SK-N-MC (cell line): Measurements from ENCODE around the gene PARP6.

ENCODE experiments used
- DNase-seq: peaks from one replicate; pipeline ENCODE4 v3.0.0-alpha.2; 2011; ENCODE audit warnings: low read depth, low spot score
- H3K27ac ChIP-seq: fragments of 200-600 bp; sonication (generic); 2 replicates; pipeline ENCODE4 v1.5.1; 2016; ENCODE audit warnings: mixed run types
- H3K36me3 ChIP-seq: fragments of 200-600 bp; sonication (generic); 2 replicates; pipeline ENCODE4 v1.6.1; 2017; ENCODE audit warnings: antibody characterized with exemption, low read length, mixed read lengths; ENCODE audit not compliant: insufficient read depth
- H3K4me3 ChIP-seq: fragments of 200-600 bp; sonication (generic); 2 replicates; pipeline ENCODE4 v1.5.1; 2016
- H3K9ac ChIP-seq: fragments of 200-600 bp; sonication (generic); 2 replicates; pipeline ENCODE4 v1.8.0; 2017; ENCODE audit warnings: mixed run types, mixed read lengths; ENCODE audit not compliant: insufficient read length
- H3K9me3 ChIP-seq: fragments of 200-600 bp; sonication (generic); 2 replicates; pipeline ENCODE4 v1.6.1; 2017; ENCODE audit warnings: low read depth, mild to moderate bottlenecking, antibody characterized with exemption, low read length, moderate library complexity, mixed read lengths
- EZH2 ChIP-seq: fragments of 200-600 bp; sonication (generic); IDR thresholded peaks from one replicate; pipeline ENCODE4 v1.6.1; 2017; ENCODE audit warnings: antibody characterized with exemption
- FOXP2 ChIP-seq: optimal IDR thresholded peaks from 2 replicates; pipeline ENCODE3; 2011; ENCODE audit warnings: mild to moderate bottlenecking, moderate library complexity; ENCODE audit not compliant: insufficient read depth; ENCODE audit errors: extremely low read length, control extremely low read depth
- POLR2AphosphoS5 ChIP-seq: IDR thresholded peaks from 2 replicates; pipeline ENCODE4 v1.6.1; 2012; ENCODE audit warnings: mild to moderate bottlenecking, low read depth, low read length, borderline replicate concordance

Gene PARP6

GRCh38 chr15:72237853-72238224, 34.5 kb downstream of the PARP6 start:
- no peak for DNase-seq
- Histone ChIP-seq H3K27ac (peak overlapping the region; percentile 4; the same call in 1 of the 2 replicates), H3K9me3 (no peaks in the 10 kb centered on the region), H3K9ac (no peak overlapping the region), H3K36me3 (peaks cover 28% of the 10 kb centered on the region), H3K4me3 (no peak overlapping the region)
- TF ChIP-seq POLR2AphosphoS5 (no peak), FOXP2 (no peak), EZH2 (no peak)

GRCh38 chr15:72237029-72237852, 35.1 kb downstream of the PARP6 start:
- no peak overlapping the region; the same call in 1 of the 2 replicates for H3K27ac ChIP-seq
- no peaks in the 10 kb centered on the region for H3K9me3 ChIP-seq
- TF ChIP-seq POLR2AphosphoS5 = no peak
- TF ChIP-seq EZH2 = no peak
- no peak for TF ChIP-seq FOXP2
- H3K9ac ChIP-seq = no peak overlapping the region
- peaks cover 22% of the 10 kb centered on the region for H3K36me3 ChIP-seq
- no peak for DNase-seq
- no peak overlapping the region for H3K4me3 ChIP-seq

- H3K4me3 ChIP-seq = no peak overlapping the region
Measured at GRCh38 chr15:72236381-72237003, 35.9 kb downstream of the PARP6 start.

GRCh38 chr15:72235298-72235697, 37.1 kb downstream of the PARP6 start:
- H3K27ac ChIP-seq = no peak overlapping the region
- H3K9me3 ChIP-seq = no peaks in the 10 kb centered on the region
- H3K9ac ChIP-seq = no peak overlapping the region
- H3K4me3 ChIP-seq = no peak overlapping the region
- no peak for DNase-seq
- H3K36me3 ChIP-seq = peaks cover 2% of the 10 kb centered on the region; the same call in 1 of the 2 replicates
- TF ChIP-seq FOXP2 (no peak), POLR2AphosphoS5 (no peak), EZH2 (no peak)

More at GRCh38 chr15:72236381-72237003, 35.9 kb downstream of the PARP6 start:
- Histone ChIP-seq H3K9ac (no peak overlapping the region), H3K36me3 (peaks cover 14% of the 10 kb centered on the region), H3K9me3 (no peaks in the 10 kb centered on the region), H3K27ac (no peak overlapping the region; the same call in 1 of the 2 replicates)
- TF ChIP-seq POLR2AphosphoS5 = no peak
- no peak for TF ChIP-seq EZH2
- TF ChIP-seq FOXP2 = no peak
- no peak for DNase-seq

GRCh38 chr15:72233769-72234168, 38.6 kb downstream of the PARP6 start:
- Histone ChIP-seq H3K36me3 (no peaks in the 10 kb centered on the region), H3K27ac (no peak overlapping the region), H3K9ac (no peak overlapping the region), H3K9me3 (no peaks in the 10 kb centered on the region), H3K4me3 (no peak overlapping the region)
- TF ChIP-seq EZH2 = no peak
- TF ChIP-seq POLR2AphosphoS5 = no peak
- TF ChIP-seq FOXP2 = no peak
- DNase-seq = no peak

GRCh38 chr15:72231833-72232478, 40.4 kb downstream of the PARP6 start:
- H3K9me3 ChIP-seq = no peaks in the 10 kb centered on the region
- H3K4me3 ChIP-seq = peak overlapping the region; percentile 96
- TF ChIP-seq FOXP2 (no peak), EZH2 (no peak), POLR2AphosphoS5 (no peak)
- no peak for DNase-seq
- peak overlapping the region; percentile 79 for H3K27ac ChIP-seq
- no peaks in the 10 kb centered on the region for H3K36me3 ChIP-seq
- H3K9ac ChIP-seq = peak overlapping the region; percentile 53

GRCh38 chr15:72231066-72231832, 41.1 kb downstream of the PARP6 start, which contains the start of gene PKM:
Gene PKM (minus strand): TSS chr15:72231190. CDS start chr15:72219097, 12,093 bp downstream.
- peak within 1 kb of the TSS; percentile 79 for H3K27ac ChIP-seq
- TF ChIP-seq FOXP2 (peak; percentile 38), POLR2AphosphoS5 (peak; percentile 96), EZH2 (no peak)
- peak within 1 kb of the TSS; percentile 96 for H3K4me3 ChIP-seq
- H3K9me3 ChIP-seq = no peaks in the 10 kb centered on the region
- H3K36me3 ChIP-seq = no peaks in the 10 kb centered on the region
- DNase-seq = peak; percentile 91
- peak within 1 kb of the TSS; percentile 78 for H3K9ac ChIP-seq
